Activated B cell treated with CpG ODN at 0.5 μM for 24 hours (primary cell): ENCODE results near the gene GID8. TPM values are rescaled to one million over a fixed set of nuclear protein-coding genes. Genes with fewer than 3 reads are reported as not detected.

Experiments used
- ATAC-seq: fragments of 200-7000 bp; cut with Tn5 transposase; one replicate; pipeline ENCODE4 v1.10.0; 2021; ENCODE audit warnings: low read depth, mild to moderate bottlenecking, moderate library complexity
- CTCF ChIA-PET: fragments of 350-600 bp; sonication (Branson Sonifier 250); formaldehyde crosslinking; loops from one replicate; lab custom pipeline; 2021; ENCODE audit warnings: antibody characterized with exemption; lab: Charles Lee
- POLR2A ChIA-PET: fragments of 350-600 bp; sonication (Branson Sonifier 250); formaldehyde crosslinking; loops from one replicate; lab custom pipeline; 2021; ENCODE audit warnings: antibody characterized with exemption; lab: Charles Lee
- DNase-seq: peaks from one replicate; pipeline ENCODE4 v3.0.0; 2022
- H3K27ac Mint-ChIP-seq: one replicate; pipeline ENCODE4 v1.8.0; 2020; ENCODE audit warnings: mixed read lengths
- H3K27me3 Mint-ChIP-seq: one replicate; pipeline ENCODE4 v1.8.0; 2021; ENCODE audit warnings: mixed read lengths
- H3K36me3 Mint-ChIP-seq: one replicate; pipeline ENCODE4 v1.8.0; 2021; ENCODE audit warnings: low read depth, mixed read lengths
- H3K4me1 Mint-ChIP-seq: one replicate; pipeline ENCODE4 v1.8.0; 2021; ENCODE audit warnings: mixed read lengths
- H3K4me3 Mint-ChIP-seq: one replicate; pipeline ENCODE4 v1.8.0; 2020; ENCODE audit warnings: mild to moderate bottlenecking, mixed read lengths
- H3K9me3 Mint-ChIP-seq: one replicate; pipeline ENCODE4 v1.8.0; 2020; ENCODE audit warnings: mixed read lengths
- intact Hi-C: fragments of 100-400 bp; cut with micrococcal nuclease; formaldehyde crosslinking; loops from one replicate; pipeline ENCODE4 v1.15.1; 2024
- total RNA-seq: library from RNA; stranded (reverse); gene quantifications from 2 replicates; pipeline ENCODE4 v1.2.3, GENCODE V29; 2022
- TF ChIP-seq, protein P1 (sequence below): fragments of 200-600 bp; IDR thresholded peaks from one replicate; pipeline ENCODE4 v1.8.0; 2022; ENCODE audit warnings: antibody characterized with exemption, mild to moderate bottlenecking

Gene GID8
- total RNA-seq = 40.9 and 43.1 TPM in 2 replicates

DNA sequence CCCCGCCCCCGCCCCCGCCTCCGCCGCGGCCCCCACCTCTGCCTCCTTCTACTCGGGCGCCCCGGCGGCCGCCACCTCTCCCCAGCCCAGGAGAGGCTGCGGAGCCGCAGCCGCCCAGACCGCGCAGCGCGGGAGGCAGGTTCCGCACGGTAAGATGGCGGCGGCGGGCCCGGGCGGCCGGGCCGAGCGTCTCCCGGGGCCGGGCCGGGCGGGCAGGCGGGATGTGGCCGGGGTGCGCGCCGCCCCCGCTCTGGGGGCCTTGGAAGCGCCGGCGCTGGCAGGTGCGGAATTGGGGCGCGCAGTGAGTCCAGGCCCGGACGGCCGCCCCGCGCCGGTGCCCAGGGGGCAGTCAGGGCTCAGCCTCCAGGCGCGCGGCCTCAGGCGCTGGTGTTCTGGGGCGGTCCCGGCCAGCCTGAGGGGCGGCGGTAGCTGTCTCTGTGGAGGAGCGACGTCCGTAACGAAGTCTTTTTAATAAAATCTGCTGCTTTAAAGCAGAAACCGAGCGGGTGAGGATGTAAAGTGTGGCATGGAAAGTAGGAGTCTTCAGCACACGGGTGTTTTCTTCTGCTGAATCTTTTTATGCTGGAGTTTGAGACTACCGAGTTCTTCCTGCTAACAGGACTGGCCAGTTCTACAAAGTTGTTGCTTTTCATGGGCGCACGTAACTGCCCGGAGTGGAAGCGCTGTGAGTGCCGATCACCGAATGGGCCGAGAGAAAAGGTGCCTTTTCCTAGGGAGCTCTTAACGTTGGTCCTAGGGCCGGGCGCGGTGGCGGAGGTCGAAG lies at the start of gene GID8:
Gene GID8 (plus strand): TSS at position 43 of the 784 bp plus-strand sequence. CDS start 3,356 bp downstream, outside the sequence.
- TF ChIP-seq, protein P1, sequence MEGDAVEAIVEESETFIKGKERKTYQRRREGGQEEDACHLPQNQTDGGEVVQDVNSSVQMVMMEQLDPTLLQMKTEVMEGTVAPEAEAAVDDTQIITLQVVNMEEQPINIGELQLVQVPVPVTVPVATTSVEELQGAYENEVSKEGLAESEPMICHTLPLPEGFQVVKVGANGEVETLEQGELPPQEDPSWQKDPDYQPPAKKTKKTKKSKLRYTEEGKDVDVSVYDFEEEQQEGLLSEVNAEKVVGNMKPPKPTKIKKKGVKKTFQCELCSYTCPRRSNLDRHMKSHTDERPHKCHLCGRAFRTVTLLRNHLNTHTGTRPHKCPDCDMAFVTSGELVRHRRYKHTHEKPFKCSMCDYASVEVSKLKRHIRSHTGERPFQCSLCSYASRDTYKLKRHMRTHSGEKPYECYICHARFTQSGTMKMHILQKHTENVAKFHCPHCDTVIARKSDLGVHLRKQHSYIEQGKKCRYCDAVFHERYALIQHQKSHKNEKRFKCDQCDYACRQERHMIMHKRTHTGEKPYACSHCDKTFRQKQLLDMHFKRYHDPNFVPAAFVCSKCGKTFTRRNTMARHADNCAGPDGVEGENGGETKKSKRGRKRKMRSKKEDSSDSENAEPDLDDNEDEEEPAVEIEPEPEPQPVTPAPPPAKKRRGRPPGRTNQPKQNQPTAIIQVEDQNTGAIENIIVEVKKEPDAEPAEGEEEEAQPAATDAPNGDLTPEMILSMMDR = no peak
- Mint-ChIP-seq H3K9me3 (no peaks in the 10 kb centered on the region), H3K27ac (peak within 1 kb of the TSS; percentile 94), H3K36me3 (peaks cover 36% of the 10 kb centered on the region), H3K4me3 (peak within 1 kb of the TSS; percentile 94), H3K4me1 (peaks cover 36% of the 10 kb centered on the region), H3K27me3 (no peaks in the 10 kb centered on the region)
- ChIA-PET POLR2A (interaction anchor here (0.6 to 5.8 kb wide), 11 partner anchors 12 to 287 kb away, joined by 3 to 68 read pairs (median 6); partner anchors contain the start of genes DIDO1, SLC17A9 and TCFL5), CTCF (interaction anchor here (1.3 kb wide), 1 partner anchor 15 kb away, joined by 5 read pairs; no protein-coding TSS in a partner anchor)
- peak; percentile 49 for ATAC-seq
- intact Hi-C loops = loop anchor here (1.0 to 10.0 kb wide), 4 partner anchors 16 to 553 kb away; partner anchors contain the start of gene RPS21
- DNase-seq = peak; percentile 66

DNA sequence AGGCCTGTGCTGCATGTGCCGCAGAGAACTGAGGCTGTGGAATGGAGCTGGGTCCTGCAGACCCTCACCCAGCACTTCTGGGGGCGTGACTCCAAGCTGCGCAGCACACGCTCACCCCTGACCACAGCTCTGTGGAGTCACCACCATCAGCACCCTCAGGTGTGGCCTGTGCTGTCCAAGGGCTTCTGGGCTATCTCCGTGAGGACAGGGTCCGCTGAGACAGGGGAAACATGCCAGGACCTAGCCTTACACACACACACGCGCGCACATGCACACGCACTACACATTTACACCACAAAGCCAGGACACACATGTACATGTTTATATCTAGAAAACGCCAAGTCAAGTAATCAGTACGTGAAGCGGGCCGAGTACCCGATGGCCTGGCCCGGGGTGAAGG lies 49.5 kb upstream of the GID8 start:
- no peaks in the 10 kb centered on the region for H3K9me3 Mint-ChIP-seq
- no peak overlapping the region for H3K4me3 Mint-ChIP-seq
- no peak overlapping the region for H3K27ac Mint-ChIP-seq
- TF ChIP-seq, protein P1 = no peak
- no peaks in the 10 kb centered on the region for H3K27me3 Mint-ChIP-seq
- ChIA-PET POLR2A (no interaction called here), CTCF (no interaction called here)
- intact Hi-C loops = no loop called here
- peaks cover 71% of the 10 kb centered on the region for H3K36me3 Mint-ChIP-seq
- no peak for ATAC-seq
- DNase-seq = no peak
- no peaks in the 10 kb centered on the region for H3K4me1 Mint-ChIP-seq

DNA sequence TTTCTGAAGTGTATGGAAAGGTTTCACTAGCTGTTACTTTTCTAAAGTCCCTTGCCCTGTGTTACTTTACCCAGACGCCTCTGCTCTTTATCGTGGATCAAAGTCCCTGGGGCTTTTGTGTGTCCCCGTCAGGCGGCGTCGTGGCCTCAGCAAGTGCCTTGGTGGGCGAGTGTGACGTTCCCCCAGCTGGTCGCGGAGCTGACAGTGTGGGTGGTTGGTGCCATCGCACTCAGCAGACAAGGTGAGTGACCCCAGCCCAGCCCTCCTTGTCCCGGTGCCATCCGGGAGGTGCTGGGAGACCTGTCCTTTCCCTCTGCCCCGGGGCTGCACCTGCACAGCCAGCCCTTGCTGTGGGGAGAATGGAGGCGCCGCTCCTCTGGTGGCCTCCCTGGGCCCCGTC lies 49.0 kb upstream of the GID8 start:
- no peaks in the 10 kb centered on the region for H3K9me3 Mint-ChIP-seq
- DNase-seq (no peak), ATAC-seq (no peak)
- H3K27ac Mint-ChIP-seq = no peak overlapping the region
- peaks cover 76% of the 10 kb centered on the region for H3K36me3 Mint-ChIP-seq
- no peak overlapping the region for H3K4me3 Mint-ChIP-seq
- POLR2A ChIA-PET = no interaction called here
- intact Hi-C loops = no loop called here
- no peaks in the 10 kb centered on the region for H3K27me3 Mint-ChIP-seq
- CTCF ChIA-PET = no interaction called here
- H3K4me1 Mint-ChIP-seq = no peaks in the 10 kb centered on the region
- TF ChIP-seq, protein P1 = no peak

DNA sequence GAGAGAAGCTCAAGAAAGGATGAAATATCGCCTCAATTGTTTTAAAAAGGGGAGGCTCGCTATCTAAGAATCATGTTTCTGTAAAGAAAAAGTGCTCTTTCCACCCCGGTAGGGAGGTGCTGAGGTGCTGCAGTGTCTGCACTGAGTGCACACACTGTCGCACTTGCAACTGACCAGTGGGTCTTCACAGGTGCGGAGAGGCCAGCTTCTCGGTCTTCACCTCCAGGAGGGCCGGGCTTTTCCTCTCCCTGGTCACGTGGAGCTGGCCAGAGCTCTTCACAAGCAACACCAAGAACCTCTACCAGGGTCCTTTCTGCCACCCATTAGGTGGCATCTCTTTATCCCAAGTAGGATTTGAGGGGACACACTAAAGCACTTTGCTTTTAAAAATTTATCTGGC lies 48.5 kb upstream of the GID8 start:
- Mint-ChIP-seq H3K4me1 (no peaks in the 10 kb centered on the region), H3K36me3 (peaks cover 81% of the 10 kb centered on the region), H3K9me3 (no peaks in the 10 kb centered on the region), H3K27ac (no peak overlapping the region), H3K27me3 (no peaks in the 10 kb centered on the region), H3K4me3 (no peak overlapping the region)
- TF ChIP-seq, protein P1 = no peak
- intact Hi-C loops = no loop called here
- DNase-seq (no peak), ATAC-seq (no peak)
- ChIA-PET POLR2A (interaction anchor here (0.6 kb wide), 1 partner anchor 18 kb away, joined by 5 read pairs; no protein-coding TSS in a partner anchor), CTCF (no interaction called here)

DNA sequence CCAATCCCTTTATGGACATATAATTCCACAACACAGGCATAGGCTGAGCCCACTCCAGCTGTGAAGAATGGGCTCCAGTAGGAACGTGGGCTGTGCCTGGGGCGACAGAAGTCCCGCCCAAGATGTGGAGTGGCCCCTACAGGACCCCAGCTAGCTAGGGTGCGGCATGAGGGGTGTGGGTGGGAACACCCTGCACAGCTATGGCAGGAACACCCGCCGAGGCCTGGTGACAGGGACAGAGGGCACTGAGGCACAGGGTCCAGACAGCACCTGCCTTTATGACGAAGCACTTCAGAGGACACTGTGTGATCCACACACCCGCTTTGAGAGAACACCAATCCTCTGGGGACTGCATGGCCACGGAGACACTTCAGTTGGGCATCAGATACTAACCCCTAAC lies 48.1 kb upstream of the GID8 start:
- Mint-ChIP-seq H3K9me3 (no peaks in the 10 kb centered on the region), H3K27me3 (no peaks in the 10 kb centered on the region), H3K4me3 (no peak overlapping the region), H3K36me3 (peaks cover 85% of the 10 kb centered on the region), H3K4me1 (no peaks in the 10 kb centered on the region), H3K27ac (no peak overlapping the region)
- intact Hi-C loops = no loop called here
- no peak for DNase-seq
- ChIA-PET POLR2A (interaction anchor here (0.6 kb wide), 1 partner anchor 19 kb away, joined by 5 read pairs; no protein-coding TSS in a partner anchor), CTCF (interaction anchor here (0.8 to 1.2 kb wide), 2 partner anchors 11 to 83 kb away, joined by 3 read pairs; no protein-coding TSS in a partner anchor)
- TF ChIP-seq, protein P1 = no peak
- no peak for ATAC-seq
